Tibial artery (tissue), 4 donors: ENCODE results near the gene ARHGEF28.

Experiments
- DNase-seq, 2 donors: peaks; one replicate each; pipeline ENCODE4 v3.0.0-alpha.2; 2019
- H3K27ac ChIP-seq, 2 donors: fragments of 200-600 bp; sonication (generic) in 1 of 2; 1 replicate in 1 of 2; 2 replicates in 1 of 2; pipeline ENCODE4 v1.5.1; 2018 to 2019; ENCODE audit warnings: mild to moderate bottlenecking in 1 of 2
- H3K27me3 ChIP-seq, 2 donors: fragments of 200-600 bp; sonication (generic) in 1 of 2; one replicate each; pipeline versions ENCODE4 v1.5.1 to v1.6.0; 2016 to 2019
- H3K36me3 ChIP-seq, 3 donors: fragments of 200-600 bp; sonication (generic) in 2 of 3; one replicate each; pipeline ENCODE4 v1.5.1; 2016 to 2019; ENCODE audit warnings: mild to moderate bottlenecking in 2 of 3
- H3K4me1 ChIP-seq, 4 donors: fragments of 200-600 bp; sonication (generic) in 2 of 4; 1 replicate in 3 of 4; 2 replicates in 1 of 4; pipeline ENCODE4 v1.5.1; 2016 to 2019
- H3K4me3 ChIP-seq, 2 donors: fragments of 200-600 bp; sonication (generic) in 1 of 2; 1 replicate in 1 of 2; 2 replicates in 1 of 2; pipeline ENCODE4 v1.5.1; 2018 to 2019; ENCODE audit warnings: mild to moderate bottlenecking in 2 of 2
- H3K9me3 ChIP-seq, 3 donors: fragments of 200-600 bp; sonication (generic) in 1 of 3; one replicate each; pipeline ENCODE4 v1.5.1; 2016 to 2019
- intact Hi-C: fragments of 100-400 bp; cut with DNase I; formaldehyde crosslinking; loops from one replicate; pipeline ENCODE4 v1.15.0; 2023; ENCODE audit warnings: low total_unique reads
- TF ChIP-seq, protein P1 (sequence below), 2 experiments: fragments of 200-600 bp in 1 of 2; fragments of 450-650 bp in 1 of 2; IDR thresholded peaks; one replicate each; pipeline ENCODE4 v1.5.1; 2017 to 2019; ENCODE audit warnings: antibody characterized with exemption in 2 of 2, mild to moderate bottlenecking in 1 of 2, moderate library complexity in 1 of 2

The ARHGEF28 gene

DNA sequence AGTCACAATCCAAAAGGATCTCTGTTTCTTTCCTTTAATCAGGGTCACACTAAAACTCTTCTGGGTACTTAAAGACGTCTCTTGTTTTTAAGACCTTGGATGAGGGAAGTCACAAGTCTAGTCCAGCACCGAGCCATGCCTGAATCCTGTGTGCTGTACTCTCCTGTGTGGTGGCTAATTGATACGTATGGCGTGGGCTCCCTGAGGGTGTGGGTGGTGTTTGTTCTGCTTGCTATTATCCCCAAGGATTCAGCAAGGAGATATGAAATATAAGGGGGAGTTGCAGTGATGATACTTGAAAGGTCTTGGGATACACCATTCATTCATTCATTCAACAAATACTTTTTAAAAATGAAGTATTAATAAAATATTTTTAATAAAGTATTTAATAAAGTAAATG is 128.3 kb downstream of the ARHGEF28 start:
- intact Hi-C loops: no loop called here
- Histone ChIP-seq H3K4me3 (no peak overlapping the region), H3K27ac (no peak overlapping the region), H3K27me3 (no peaks in the 10 kb centered on the region), H3K36me3 (peaks cover 0 to 6% (median 0%) of the 10 kb centered on the region in 3 donors), H3K9me3 (no peaks in the 10 kb centered on the region), H3K4me1 (peaks cover 0 to 11% (median 5%) of the 10 kb centered on the region in 4 donors)
- TF ChIP-seq, protein P1, sequence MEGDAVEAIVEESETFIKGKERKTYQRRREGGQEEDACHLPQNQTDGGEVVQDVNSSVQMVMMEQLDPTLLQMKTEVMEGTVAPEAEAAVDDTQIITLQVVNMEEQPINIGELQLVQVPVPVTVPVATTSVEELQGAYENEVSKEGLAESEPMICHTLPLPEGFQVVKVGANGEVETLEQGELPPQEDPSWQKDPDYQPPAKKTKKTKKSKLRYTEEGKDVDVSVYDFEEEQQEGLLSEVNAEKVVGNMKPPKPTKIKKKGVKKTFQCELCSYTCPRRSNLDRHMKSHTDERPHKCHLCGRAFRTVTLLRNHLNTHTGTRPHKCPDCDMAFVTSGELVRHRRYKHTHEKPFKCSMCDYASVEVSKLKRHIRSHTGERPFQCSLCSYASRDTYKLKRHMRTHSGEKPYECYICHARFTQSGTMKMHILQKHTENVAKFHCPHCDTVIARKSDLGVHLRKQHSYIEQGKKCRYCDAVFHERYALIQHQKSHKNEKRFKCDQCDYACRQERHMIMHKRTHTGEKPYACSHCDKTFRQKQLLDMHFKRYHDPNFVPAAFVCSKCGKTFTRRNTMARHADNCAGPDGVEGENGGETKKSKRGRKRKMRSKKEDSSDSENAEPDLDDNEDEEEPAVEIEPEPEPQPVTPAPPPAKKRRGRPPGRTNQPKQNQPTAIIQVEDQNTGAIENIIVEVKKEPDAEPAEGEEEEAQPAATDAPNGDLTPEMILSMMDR (IDR thresholded peaks at IDR 0.05): no peak
- no peak for DNase-seq

GRCh38 chr5:73757416-73757815 is 131.4 kb downstream of the ARHGEF28 start:
- H3K4me1 ChIP-seq: no peaks in the 10 kb centered on the region
- TF ChIP-seq, protein P1 (IDR thresholded peaks at IDR 0.05): no peak
- intact Hi-C loops: no loop called here
- no peak overlapping the region for H3K4me3 ChIP-seq
- H3K9me3 ChIP-seq: no peaks in the 10 kb centered on the region
- H3K27me3 ChIP-seq: no peaks in the 10 kb centered on the region
- peaks cover 0 to 6% (median 0%) of the 10 kb centered on the region in 3 donors for H3K36me3 ChIP-seq
- no peak for DNase-seq
- no peak overlapping the region for H3K27ac ChIP-seq

- Histone ChIP-seq H3K4me3 (no peak overlapping the region), H3K27ac (no peak overlapping the region), H3K27me3 (no peaks in the 10 kb centered on the region), H3K36me3 (no peaks in the 10 kb centered on the region), H3K4me1 (no peaks in the 10 kb centered on the region), H3K9me3 (no peaks in the 10 kb centered on the region)
- intact Hi-C loops: no loop called here
- TF ChIP-seq, protein P1 (IDR thresholded peaks at IDR 0.05): no peak
- no peak for DNase-seq
Measured at GRCh38 chr5:73759771-73760170, 133.8 kb downstream of the ARHGEF28 start.

DNA sequence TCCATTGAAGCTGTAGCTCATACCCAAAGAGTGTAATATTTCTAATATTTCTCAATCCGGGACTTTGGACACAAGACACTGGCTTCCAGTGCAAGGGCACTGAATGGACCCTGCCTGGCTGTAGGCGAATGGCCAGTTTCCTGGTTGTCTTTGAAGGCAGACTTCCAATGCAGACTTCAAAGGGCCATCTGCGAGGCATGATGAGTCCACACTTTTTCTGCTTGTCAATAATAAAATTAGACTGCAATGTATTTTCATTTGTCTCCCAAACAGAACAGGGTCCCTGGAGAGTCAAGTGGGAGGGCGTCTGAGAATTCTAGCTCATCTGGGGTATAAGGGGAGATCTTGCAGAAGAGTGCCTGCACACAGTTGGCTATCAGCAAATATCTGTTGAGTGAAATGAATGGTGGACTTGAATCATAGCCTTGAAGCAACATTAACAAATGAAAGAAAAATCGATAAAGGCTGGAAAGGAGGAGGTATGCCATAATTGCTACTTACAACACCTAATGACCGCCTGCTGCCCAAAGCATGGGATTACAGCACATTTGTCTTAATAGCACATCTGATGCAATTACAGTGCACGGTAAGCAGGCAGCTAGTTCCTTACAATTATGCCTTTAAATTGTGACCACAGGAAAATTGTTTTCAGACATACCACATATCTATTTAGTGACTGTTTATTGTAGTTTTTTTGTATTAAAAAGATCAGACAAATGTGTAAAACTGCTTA is 137.5 kb downstream of the ARHGEF28 start:
- intact Hi-C loops: no loop called here
- TF ChIP-seq, protein P1 (IDR thresholded peaks at IDR 0.05): no peak
- peaks cover 0 to 8% (median 0%) of the 10 kb centered on the region in 3 donors for H3K9me3 ChIP-seq

GRCh38 chr5:73764586-73764985 is 138.6 kb downstream of the ARHGEF28 start:
- H3K27me3 ChIP-seq: no peaks in the 10 kb centered on the region
- no peaks in the 10 kb centered on the region for H3K36me3 ChIP-seq
- no peaks in the 10 kb centered on the region for H3K4me1 ChIP-seq
- H3K4me3 ChIP-seq: no peak overlapping the region
- TF ChIP-seq, protein P1 (IDR thresholded peaks at IDR 0.05): no peak
- no peak overlapping the region for H3K27ac ChIP-seq
- DNase-seq: no peak
- H3K9me3 ChIP-seq: peaks cover 0 to 8% (median 0%) of the 10 kb centered on the region in 3 donors
- intact Hi-C loops: no loop called here

More for the DNA sequence above, 137.5 kb downstream of the ARHGEF28 start:
- Histone ChIP-seq H3K36me3 (no peaks in the 10 kb centered on the region), H3K4me3 (no peak overlapping the region), H3K27me3 (no peaks in the 10 kb centered on the region), H3K27ac (no peak overlapping the region), H3K4me1 (no peaks in the 10 kb centered on the region)
- DNase-seq: no peak
